ENCODE measurements around the gene ARHGAP42. TPM values are rescaled to one million over a fixed set of nuclear protein-coding genes. Genes with fewer than 3 reads are reported as not detected.

Gene ARHGAP42
- total RNA-seq, 1 experiment from 2014 or later, result 39.1 TPM

DNA sequence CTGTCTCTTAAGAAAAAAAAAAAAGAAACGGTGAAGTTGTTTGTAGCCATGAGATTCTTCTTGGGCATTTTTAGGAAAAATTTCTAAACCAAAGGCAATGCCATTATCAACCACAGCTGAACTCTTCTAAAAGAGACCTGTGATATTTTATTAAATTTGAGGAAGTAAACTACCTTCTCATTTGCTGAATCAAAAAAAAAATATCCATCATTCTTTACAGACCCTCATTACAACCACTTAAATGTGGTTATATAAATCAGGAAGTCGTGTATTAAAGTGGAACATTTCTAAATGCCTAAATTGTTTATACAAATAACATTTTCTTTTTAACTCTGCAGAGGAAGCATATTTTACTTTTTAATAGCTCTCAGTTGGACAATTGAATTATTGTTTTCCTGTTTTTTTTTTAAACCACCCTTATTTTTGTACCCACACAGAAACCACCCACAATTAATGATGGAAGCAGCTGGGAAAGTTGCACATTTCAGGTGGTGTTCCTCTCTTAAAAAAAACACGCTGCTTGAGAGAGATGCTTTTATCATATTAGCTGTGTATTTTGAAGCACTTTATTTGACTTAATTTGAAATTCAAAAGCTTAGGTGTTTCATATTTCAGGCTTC lies 91.2 kb downstream of the ARHGAP42 start:
- no peak overlapping the region for H2AFZ ChIP-seq (ENCODE audit: low read length)
- peaks cover 25 to 38% of the 10 kb centered on the region in 2 experiments for H3K4me1 Mint-ChIP-seq
- no peaks in the 10 kb centered on the region for H3K79me1 ChIP-seq (ENCODE audit: insufficient read depth, low read depth, low read length, poor library complexity, severe bottlenecking)
- peaks cover 0 to 5% (median 0%) of the 10 kb centered on the region in 3 experiments; a peak in 5 of 7 replicates for H3K36me3 Mint-ChIP-seq (ENCODE audit: insufficient read depth in 1 of 3, low read depth in 3 of 3)
- TF ChIP-seq, protein P1, sequence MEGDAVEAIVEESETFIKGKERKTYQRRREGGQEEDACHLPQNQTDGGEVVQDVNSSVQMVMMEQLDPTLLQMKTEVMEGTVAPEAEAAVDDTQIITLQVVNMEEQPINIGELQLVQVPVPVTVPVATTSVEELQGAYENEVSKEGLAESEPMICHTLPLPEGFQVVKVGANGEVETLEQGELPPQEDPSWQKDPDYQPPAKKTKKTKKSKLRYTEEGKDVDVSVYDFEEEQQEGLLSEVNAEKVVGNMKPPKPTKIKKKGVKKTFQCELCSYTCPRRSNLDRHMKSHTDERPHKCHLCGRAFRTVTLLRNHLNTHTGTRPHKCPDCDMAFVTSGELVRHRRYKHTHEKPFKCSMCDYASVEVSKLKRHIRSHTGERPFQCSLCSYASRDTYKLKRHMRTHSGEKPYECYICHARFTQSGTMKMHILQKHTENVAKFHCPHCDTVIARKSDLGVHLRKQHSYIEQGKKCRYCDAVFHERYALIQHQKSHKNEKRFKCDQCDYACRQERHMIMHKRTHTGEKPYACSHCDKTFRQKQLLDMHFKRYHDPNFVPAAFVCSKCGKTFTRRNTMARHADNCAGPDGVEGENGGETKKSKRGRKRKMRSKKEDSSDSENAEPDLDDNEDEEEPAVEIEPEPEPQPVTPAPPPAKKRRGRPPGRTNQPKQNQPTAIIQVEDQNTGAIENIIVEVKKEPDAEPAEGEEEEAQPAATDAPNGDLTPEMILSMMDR (conservative IDR thresholded peaks at IDR 0.05), result no peak
- DNase-seq, result no peak
- no peak overlapping the region for H3K9ac ChIP-seq (ENCODE audit: extremely low read depth, insufficient read length, low read length)
- H3K9me3 ChIP-seq (ENCODE audit: control insufficient read depth, low read depth, low read length), result no peaks in the 10 kb centered on the region
- H3K27ac Mint-ChIP-seq, result peak overlapping the region in 1 of 3 experiments; percentile 66; a peak in 3 of 7 replicates
- H2AK5ac ChIP-seq (ENCODE audit: insufficient read length, low read length), result no peak overlapping the region
- WGBS (ENCODE audit: extremely low coverage, insufficient read length, low lambda C conversion rate), result no CpG with 5 or more reads among the region's 3 CpGs
- no peak overlapping the region for H3K4me3 Mint-ChIP-seq
- H3K27me3 ChIP-seq (ENCODE audit: insufficient read depth, low read length), result no peaks in the 10 kb centered on the region
- no peak overlapping the region for H2BK5ac ChIP-seq (ENCODE audit: insufficient read length, low read length)
- no peak overlapping the region for H3K18ac ChIP-seq (ENCODE audit: insufficient read length, low read depth, low read length)
- no peak overlapping the region for H3K56ac ChIP-seq (ENCODE audit: insufficient read length, low read depth, low read length)
- H3K4me1 ChIP-seq (ENCODE audit: insufficient read depth, low read length), result no peaks in the 10 kb centered on the region
- no peaks in the 10 kb centered on the region for H3K23me2 ChIP-seq (ENCODE audit: insufficient read length, low read depth, low read length, poor library complexity, severe bottlenecking)
- H3K9me3 Mint-ChIP-seq, result no peaks in the 10 kb centered on the region
- H3K27me3 Mint-ChIP-seq (ENCODE audit: low read depth), result no peaks in the 10 kb centered on the region
- H4K5ac ChIP-seq (ENCODE audit: insufficient read length, low read depth, low read length), result no peak overlapping the region
- H2BK120ac ChIP-seq (ENCODE audit: low read depth, low read length, poor library complexity, severe bottlenecking), result no peak overlapping the region
- H2BK12ac ChIP-seq (ENCODE audit: insufficient read length, low read depth, low read length), result no peak overlapping the region
- no peaks in the 10 kb centered on the region for H3K79me2 ChIP-seq (ENCODE audit: insufficient read depth, low read length)
- H3K4me2 ChIP-seq (ENCODE audit: insufficient read depth, insufficient read length, low read length), result no peak overlapping the region
- no peak overlapping the region for H3K4ac ChIP-seq (ENCODE audit: low read depth, low read length)
- H2BK20ac ChIP-seq (ENCODE audit: low read depth, low read length, poor library complexity, severe bottlenecking), result no peak overlapping the region
- H3T11ph ChIP-seq (ENCODE audit: low read length), result no peak overlapping the region
- no peaks in the 10 kb centered on the region for H4K20me1 ChIP-seq (ENCODE audit: control insufficient read depth, insufficient read depth, insufficient read length)
- H4K91ac ChIP-seq (ENCODE audit: insufficient read length, low read depth, low read length), result no peak overlapping the region
- H4K8ac ChIP-seq (replicated peaks; ENCODE audit: insufficient read length, low read depth, low read length), result no peak overlapping the region
- H2BK15ac ChIP-seq (ENCODE audit: low read depth, low read length), result no peak overlapping the region
- H3K27ac ChIP-seq (ENCODE audit: insufficient read length, low read depth, low read length), result no peak overlapping the region
- H3K23ac ChIP-seq (ENCODE audit: insufficient read length, low read depth, low read length), result no peak overlapping the region
- no peak overlapping the region for H3K14ac ChIP-seq (ENCODE audit: insufficient read depth, low read length)

Data from H9 (cell line).